CD4-positive, alpha-beta T cell treated with Interleukin-15 for 4 hours (primary cell): ENCODE measurements around the gene BPI.
"Not testable (repeated sequence)": the region's sequence is repeated elsewhere in the genome, so short reads cannot be mapped to it uniquely, and the experiment has no call there.

Source experiments
- DNase-seq: peaks from one replicate; pipeline ENCODE4 v3.0.0-alpha.2; 2020; ENCODE audit warnings: low spot score

The BPI gene

DNA sequence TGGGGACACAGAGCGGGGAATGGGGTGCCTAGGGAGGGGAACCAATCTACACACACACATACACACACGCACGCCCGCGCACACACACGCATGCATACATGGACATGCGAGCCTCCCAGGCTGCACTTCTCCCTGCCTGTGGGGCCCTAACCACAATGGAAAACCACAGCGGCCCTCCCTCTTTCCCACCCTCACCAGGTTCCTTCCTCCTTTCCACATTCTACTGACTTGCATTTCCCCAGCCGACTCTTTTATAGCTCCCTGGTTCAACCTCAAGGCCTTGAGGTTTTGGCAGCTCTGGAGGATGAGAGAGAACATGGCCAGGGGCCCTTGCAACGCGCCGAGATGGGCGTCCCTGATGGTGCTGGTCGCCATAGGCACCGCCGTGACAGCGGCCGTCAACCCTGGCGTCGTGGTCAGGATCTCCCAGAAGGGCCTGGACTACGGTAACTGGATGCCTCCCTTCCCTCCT is at the start of gene BPI:
TSS of gene BPI (plus strand) at position 249 of the 472 bp plus-strand sequence. CDS start at position 317, 68 bp downstream.
- no peak for DNase-seq

DNA sequence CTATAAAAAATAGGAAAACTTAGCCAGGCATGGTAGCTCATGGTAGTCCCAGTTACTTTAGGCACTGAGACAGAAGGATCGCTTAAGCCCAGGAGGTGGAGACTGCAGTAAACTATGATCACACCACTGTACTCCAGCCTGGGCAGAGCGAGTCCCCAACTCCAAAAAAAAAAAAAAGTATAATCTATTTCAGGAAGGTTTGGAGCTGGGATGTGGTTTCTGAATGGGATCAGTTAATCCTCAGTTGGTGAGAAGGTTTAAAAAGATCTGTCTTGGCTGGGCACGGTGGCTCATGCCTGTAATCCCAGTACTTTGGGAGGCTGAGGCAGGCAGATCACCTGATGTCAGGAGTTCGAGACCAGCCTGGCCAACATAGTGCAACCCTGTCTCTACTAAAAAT is 49.3 kb upstream of the BPI start:
- not testable (repeated sequence) for DNase-seq

DNA sequence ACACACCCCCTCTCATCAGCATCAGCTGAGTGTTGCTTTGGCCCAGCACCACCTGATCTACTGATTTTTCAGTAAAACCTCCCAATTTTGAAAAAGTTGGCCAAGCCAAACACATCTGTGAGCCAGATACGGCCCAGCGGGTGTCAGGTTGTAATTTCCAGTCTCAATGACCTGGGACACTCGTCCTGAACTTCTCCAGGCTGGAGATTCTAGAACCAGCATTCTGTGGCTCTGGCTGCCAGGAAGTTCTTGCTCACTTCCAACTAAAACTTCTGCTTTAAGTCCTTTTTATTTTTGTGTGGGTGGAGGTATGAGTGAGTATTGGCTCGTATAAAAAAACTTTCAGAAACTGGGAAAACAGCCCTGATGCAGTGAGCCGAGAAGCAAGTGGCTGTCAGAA is 48.6 kb upstream of the BPI start:
- DNase-seq: no peak

DNA sequence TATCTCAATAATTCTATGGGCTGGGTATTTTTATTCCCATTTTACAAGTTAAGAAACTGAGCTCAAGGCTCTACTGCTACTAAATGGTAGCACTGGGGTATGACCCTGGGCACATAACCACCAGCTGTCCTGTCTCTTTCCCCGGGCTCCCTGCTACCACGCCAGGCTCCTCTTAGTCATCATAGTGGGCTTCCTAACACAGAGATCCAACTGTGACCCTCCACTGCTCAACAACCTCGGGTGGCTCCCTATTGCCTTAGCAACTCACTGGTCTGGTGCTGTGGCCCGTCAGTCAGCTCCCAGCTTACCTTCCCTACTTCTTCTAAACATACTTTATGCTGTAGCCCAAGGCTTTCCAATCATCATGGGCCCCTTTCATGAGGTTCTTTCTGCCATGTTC is 47.9 kb upstream of the BPI start:
- no peak for DNase-seq

DNA sequence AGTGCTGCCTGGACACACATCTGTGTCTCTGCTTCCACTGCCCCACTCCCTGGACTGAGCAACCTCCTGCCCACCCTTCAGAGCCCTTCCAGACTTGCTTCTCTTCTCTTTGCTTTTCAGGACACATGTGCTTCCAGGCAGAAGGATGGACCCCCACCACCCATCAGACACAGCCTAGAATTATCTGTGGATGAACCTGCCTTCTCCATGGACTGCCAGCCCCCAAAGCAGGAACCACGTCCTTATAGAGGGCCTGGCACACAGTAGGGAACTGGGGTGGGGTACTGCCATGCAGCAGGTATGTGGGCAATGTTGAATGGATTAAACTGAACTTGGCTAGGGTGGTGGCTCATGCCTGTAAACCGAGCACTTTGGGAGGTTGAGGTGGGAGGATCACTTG is 47.0 kb upstream of the BPI start:
- no peak for DNase-seq

DNA sequence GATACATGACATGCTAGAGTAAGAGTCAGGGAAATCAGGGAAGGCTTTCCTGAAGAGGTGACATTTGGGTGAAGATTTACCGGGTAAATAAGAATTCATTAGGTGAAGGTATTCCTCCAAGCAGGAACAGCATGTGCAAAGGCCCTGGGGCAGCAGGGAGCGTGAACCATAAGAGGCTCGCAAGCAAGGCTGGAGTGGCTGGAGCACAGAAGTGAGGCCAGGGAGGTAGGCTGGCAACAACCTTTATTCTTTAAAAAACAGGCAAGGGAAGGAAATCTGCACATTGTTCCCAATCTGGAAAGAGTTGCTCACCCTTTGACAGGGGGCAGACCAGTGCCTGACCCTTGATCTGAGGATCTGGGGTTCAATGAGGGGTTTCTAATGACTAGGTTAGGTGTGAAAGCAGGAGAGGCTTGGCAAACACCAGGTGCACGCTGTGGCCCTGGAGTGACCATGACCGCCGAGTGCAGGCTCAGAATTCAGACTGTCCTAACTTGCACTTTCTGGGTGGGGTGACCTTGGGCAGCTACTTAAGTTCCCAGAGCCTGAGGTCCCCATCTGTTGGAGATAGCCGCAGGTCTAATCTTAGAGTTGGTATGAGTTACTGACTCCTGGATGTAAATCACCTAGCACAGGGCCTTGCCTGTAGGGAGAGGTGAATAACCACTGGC is 45.3 kb upstream of the BPI start:
- DNase-seq: no peak

DNA sequence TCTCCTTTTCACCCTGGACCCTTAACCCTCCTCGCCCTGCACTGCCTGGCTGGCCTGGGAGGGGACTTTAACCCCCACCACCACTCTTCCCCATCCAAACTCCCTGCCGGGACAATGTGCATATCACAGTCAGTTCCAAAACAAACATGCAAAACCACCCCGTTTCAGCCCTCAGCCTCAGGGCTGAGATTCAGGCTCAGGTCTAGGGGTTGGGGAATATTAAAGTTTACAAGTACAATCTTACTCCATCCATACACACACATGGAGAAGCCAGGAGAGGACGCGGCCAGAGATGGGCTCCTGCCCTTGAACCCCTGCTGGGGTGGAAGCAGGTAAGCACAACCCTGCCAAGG is 44.0 kb upstream of the BPI start:
- DNase-seq: no peak

DNA sequence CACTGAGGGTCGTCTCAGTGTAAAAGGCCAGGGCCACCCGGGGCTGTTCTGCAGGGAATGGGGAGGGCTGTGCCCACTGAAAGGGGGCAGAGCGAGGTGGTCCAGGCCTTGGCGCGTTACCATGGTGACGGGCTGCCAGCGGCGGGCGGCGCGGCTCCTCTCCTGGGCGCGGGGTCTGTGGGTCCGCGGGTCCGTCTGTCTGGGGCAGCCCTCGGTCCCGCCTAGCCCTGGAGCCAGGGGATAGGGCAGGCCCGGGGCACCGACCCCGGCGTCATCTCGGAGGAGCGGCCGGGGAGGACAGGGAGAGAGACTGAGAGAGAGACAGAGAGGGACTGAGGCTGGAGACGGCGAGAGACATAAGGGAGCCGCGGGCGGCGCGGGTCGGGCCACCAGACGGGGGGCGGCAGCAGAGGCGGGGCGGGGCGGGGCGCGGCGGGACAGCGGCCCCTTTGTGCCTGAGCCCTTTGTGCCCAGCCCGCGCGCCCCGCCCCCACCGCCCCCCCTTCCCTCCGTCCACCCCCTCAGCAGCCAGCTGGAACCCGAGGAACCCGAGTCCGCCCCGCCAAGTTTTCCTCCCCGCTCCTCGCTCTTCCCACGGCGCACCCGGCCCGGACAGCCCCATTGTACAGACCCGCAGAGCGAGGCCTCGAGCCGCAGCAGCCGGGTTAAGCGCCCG is 43.4 kb upstream of the BPI start, which contains the start of gene KIAA1755:
TSS of gene KIAA1755 (minus strand) at position 358 of the 676 bp plus-strand sequence. CDS start at position 123, 235 bp downstream.
- DNase-seq: no peak

DNA sequence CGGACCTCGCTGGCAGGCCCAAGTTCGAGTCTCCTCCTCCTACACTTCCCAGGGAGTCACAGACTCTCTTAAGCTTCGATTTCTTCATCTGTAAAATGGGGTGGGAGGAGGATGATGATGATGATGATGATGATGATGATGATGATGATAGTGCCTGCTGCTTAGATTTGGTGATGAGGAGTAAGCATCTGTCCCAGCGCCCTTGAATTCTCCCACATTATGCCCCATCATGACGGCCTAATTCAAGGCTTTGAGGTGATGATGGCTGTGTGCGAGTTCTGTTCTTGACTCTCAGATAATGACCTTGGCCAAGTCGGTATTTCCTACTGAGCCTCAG is 42.9 kb upstream of the BPI start:
- no peak for DNase-seq

DNA sequence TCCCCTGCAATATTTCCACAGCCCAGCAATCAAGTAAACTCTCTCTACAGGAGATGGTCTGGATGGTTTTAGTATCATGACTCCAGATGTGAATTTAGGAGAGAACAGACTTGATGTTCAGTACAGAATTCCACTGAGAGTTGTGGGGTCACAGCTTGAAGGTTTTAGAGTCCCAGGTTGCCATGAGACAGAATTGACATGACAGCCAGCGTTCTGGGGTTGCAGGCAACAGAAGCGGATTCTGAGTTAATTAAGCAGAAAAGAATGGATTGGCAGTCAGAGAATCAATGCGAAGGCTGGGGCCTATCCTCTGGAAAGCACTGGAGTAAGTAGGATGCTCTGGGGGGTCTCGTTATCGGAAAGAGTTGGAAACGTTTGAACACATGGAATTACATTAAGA is 41.0 kb upstream of the BPI start:
- no peak for DNase-seq

DNA sequence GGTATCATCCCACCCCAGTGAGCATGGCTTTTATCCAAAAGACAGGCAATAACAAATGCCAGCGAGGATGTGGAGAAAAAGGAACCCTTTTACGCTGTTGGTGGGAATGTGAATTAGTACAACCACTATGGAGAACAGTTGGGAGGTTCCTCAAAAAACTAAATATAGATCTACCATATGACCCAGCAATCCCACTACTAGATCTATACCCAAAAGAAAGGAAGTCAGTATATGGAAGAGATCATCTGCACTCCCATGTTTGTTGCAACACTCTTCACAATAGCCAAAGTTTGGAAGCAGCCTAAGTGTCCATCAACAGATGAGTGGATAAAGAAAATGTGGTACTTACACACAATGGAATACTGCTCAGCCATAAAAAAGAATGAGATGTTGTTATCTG is 37.5 kb upstream of the BPI start:
- no peak for DNase-seq

DNA sequence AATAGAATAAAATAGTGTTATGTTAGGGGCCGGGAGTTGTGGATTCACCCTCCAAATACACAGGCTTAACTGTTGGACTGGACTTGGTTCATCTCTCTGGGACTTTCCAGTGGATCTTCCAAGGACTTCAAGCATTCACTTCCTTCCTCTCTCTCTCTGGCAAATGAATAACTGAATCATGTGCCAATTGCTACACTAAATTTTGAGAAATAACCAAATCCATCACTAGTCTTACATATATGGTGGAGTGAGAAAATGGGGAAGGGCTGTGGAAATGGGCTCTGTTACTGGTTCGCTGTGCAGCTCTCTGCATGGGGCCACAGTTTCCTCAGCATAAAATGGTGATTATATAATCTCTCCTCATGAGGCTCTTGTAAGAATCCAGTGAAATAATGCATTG is 36.7 kb upstream of the BPI start:
- no peak for DNase-seq

DNA sequence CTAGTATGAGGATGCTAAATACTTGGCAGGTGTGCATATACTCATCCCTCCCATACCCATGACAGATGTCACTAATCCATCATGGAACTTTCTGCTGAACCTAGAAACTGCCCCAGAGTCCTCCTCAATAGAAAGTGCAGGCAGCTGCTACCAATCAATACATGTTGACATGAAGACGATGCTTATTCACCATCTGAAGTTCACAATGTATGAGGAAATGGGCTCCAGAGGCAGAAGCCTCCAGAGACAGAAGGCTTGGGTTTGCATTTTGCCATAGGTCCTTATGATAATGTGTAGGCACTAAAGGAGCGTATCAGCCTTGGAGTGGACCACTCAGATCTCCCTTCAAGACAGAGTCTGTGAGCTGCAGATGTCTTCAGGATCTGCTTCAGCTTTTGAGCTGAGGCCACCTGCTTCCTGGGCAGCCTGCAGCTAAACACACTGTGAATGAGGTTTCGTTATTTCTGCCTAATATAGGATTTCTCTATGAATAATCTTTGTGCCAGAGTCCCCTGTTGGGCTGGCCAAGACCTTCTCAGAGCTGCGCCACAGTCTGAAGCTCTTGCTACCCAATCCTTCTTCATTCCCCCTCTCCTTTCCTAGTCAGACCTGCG is 35.9 kb upstream of the BPI start:
- no peak for DNase-seq

DNA sequence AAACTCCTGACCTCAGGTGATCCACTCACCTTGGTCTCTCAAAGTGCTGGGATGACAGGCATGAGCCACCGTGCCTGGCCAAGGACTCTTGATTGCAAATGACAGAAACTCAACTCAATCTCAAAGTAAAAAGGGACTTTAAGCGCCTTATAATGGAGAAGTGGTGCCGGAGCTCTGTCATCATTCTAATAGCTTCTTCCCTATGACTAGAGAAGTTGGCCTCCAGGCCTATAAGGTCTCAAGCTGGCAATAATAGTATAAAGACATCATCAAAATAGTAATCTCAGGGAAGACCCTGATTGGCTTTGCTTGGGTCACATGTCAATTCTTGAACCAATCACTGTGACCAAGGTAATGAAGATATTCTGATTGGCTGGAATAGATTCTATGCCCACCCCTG is 34.9 kb upstream of the BPI start:
- DNase-seq: no peak

DNA sequence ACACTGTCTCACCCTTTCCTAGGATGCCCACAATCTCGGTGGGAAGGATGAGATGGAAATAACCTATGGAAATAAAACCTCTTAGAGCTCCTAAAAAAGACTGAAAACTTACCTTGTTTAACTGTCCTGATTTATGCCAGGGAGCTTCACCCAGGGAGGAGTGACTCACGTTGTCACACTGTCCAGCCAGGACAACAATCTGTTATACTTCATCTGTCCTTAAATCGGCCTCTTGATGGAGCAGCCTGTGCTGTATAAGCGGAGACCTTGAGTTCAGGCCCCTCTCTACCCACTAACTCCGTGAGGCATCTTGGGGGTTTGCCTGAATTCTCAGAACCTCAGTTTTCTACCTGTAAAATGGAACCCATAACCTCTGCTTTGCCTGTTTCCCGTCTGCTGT is 34.2 kb upstream of the BPI start:
- no peak for DNase-seq

DNA sequence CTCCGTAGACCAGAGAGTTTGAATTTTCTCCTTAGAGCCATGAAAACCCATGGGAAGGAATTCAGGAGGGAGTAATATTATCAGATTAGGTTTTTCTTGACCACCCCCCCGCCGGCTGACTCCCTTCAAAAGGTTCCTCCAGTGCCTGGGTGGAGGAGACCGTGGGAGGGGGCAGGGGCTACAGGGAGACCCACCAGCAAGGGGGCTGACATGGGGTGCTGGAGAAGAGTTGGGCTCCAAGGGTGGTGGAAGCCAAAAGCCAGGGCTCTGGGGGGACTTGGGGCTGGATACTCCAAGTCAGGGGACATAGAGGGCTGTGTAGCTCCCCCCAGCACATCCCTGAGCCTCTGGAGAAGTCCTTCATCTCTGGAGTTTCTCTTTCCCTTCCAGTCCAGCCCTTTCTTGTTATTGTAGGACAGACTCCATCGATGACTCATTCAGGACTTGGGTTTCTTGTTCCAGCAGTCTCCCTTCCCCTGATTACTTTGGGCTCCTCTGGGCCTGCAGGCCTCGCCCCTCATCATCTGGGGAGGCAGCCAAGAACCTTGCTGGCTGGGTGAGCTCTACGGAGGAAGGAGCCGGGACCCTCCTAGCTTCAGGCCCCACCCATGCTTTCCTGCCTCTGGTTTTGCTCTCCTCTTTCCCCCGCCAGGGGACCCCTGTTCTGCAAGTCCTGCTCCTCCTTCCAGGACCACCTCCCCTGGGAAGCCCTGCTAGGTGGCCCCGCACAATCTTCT is 32.9 kb upstream of the BPI start:
- no peak for DNase-seq

DNA sequence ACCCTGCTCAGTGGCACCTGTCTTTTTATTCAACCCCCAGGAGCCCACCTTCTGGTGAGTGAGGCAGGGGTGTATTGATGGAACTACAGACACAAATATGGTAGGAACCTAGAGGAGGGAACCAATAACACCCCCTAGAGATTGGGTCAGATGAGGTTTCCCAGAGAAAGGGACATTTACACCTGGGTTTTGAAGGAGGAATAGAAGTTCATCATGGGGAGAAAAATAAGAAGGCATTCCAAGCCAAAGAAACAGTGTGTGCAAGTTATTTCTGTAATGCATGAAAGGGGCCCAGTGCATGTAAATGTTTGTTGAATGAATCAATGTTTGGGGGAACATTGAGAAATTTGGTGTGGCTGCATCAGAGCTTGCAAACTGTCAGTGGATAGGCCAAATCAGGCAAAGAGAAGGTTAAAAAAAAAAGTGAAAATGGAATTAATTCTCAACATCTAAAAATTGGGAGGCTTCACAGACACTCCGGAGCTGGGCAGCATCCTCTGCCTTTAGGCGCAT is 32.3 kb upstream of the BPI start:
- no peak for DNase-seq

DNA sequence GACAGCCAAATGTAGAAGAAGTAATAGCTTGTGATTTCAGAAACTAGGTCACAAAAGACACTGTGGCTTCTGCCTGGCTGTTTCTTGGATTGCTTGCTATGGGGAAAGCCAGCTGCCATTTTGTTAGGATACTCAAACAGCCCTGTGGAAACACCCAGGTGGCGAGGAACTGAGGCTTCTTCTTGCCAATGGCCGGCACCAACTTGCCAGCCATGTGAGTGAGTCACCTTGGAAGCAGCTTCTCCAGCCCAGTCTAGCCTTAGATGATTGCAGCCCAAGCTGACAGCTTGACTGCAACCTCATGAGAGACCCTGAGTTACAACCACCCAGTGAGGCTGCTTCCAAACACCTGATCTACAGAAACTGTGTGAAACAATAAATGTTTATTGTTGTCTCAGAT is 31.6 kb upstream of the BPI start:
- DNase-seq: no peak

DNA sequence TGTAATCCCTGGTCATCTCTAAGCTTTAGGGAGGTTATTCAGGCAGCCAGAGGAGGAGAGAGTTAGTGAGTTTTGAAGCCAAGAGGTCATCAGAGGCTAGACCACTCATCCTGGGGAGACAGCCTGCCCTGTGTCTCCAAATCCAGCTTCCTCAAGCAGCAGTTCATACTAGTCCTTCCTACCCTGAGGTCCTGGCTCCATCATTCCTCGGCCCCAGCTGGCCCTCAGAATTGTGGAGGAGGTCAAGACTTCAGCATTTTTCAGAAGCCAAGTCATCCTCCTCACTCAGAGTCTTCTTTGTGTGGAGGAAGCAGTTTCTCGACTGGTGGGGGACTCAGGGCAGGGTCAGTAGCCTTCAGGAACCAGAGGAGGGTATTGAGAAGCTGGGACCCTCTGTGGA is 31.0 kb upstream of the BPI start:
- no peak for DNase-seq

DNA sequence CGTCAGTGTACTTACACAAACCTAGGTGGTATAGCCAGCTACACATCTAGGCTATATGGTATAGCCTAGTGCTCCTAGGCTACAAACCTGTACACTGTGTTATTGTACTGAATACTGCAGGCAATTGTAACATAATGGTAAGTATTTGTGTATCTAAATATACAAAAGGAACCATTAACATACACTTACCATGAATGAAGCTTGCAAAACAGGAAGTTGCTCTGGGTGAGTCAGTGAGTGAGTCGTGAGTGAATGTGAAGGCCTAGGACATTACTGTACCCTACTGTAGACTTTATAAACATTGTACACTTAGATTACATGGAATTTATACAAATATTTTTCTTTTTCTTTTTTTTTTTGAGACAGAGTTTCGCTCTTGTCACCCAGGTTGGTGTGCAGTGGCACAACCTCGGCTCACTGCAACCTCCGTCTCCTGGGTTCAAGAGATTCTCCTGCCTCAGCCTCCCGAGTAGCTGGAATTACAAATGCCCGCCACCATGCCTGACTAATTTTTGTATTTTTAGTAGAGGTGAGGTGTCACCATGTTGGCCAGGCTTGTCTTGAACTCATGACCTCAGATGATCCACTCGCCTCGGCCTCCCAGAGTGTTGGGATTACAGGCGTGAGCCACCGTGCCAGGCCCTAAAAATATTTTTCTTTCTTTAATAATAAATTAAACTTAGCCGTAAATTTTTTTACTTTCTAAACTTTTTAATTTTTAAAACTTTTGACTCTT is 28.0 kb upstream of the BPI start:
- DNase-seq: no peak

DNA sequence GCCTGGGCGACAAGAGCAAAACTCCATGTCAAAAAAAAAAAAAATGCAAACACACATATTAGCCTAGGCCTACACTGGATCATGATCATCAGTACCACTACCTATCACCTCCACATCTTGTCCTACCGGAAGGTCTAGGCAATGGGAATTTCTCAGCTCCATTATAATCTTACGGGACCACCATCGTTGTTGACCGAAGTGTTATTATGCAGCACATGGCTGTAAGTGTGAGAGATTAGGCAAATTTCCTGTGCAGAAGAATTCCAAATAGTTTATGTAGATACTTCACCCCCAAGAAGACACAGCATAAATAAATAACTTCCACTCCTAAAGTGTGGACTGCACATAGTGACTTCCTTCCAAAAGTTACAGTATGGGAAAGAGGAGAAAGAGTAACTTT is 26.7 kb upstream of the BPI start:
- DNase-seq: no peak

DNA sequence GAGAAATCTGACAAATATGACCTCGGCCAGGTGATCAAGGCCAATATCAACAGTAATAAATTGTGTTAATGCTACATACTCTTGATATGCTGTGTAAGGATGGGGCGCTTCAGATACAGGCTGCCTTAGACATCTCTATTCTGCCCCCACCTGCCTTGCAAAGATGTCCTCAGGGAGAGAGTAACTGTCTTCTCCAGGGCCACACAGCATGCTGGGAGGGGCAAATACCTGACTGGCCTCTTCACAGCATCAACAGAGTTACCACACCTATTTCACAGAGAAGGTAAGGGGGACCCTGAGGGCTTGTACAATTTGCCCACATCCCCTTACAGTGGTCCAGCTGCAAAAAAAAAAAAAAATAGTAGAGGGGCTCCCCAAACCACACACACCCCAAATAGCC is 26.3 kb upstream of the BPI start:
- no peak for DNase-seq
